Muscle of leg (tissue), 11 donors: ENCODE measurements around the gene PLEKHM1. TPM values are rescaled to one million over a fixed set of nuclear protein-coding genes. Genes with fewer than 3 reads are reported as not detected.
"Not testable (repeated sequence)": the region's sequence is repeated elsewhere in the genome, so short reads cannot be mapped to it uniquely, and the experiment has no call there.

Experiments used
- DNase-seq: peaks from one replicate; pipeline ENCODE4 v3.0.0; 2013
- H3K27ac ChIP-seq: one replicate; pipeline ENCODE4 v1.5.1; 2013; ENCODE audit warnings: mild to moderate bottlenecking, low read length, control low read depth
- H3K27me3 ChIP-seq: one replicate; pipeline ENCODE4 v1.6.1; 2013; ENCODE audit warnings: low read length; ENCODE audit not compliant: control insufficient read depth, insufficient read depth
- H3K36me3 ChIP-seq: one replicate; pipeline ENCODE4 v1.6.1; 2013; ENCODE audit warnings: low read length; ENCODE audit not compliant: control insufficient read depth, insufficient read depth
- H3K4me1 ChIP-seq: one replicate; pipeline ENCODE4 v1.6.1; 2013; ENCODE audit warnings: low read length; ENCODE audit not compliant: control insufficient read depth, insufficient read depth
- H3K4me3 ChIP-seq: one replicate; pipeline ENCODE4 v1.5.1; 2013; ENCODE audit warnings: low read length, control low read depth
- H3K9me3 ChIP-seq: replicated peaks from 2 replicates; pipeline ENCODE4 v1.6.1; 2013; ENCODE audit warnings: low read depth, low read length; ENCODE audit not compliant: control insufficient read depth
- WGBS: methylation state at CpG from one replicate; pipeline ENCODE4 v1.1.5; 2013; ENCODE audit warnings: missing lambda C conversion rate; ENCODE audit not compliant: insufficient coverage; 5-methylcytosine and 5-hydroxymethylcytosine counted together
- polyA plus RNA-seq, 8 donors: library from polyadenylated mRNA; unstranded; fragments of 120-200 nt; gene quantifications; one replicate each; pipeline versions ENCODE4 v1.2.1 to v1.2.3, GENCODE V29; 2013; ENCODE audit warnings: inconsistent platforms in 1 of 8, low replicate concordance in 1 of 8; ENCODE audit not compliant: insufficient read length in 8 of 8, insufficient read depth in 1 of 8
- total RNA-seq: library from RNA; stranded (reverse); fragments of 120-200 nt; gene quantifications from one replicate; pipeline ENCODE4 v1.2.4, GENCODE V29; 2013

Gene PLEKHM1
- total and polyA plus RNA-seq, 9 donors = 7.5 to 11.3 (median 8.9) TPM

DNA sequence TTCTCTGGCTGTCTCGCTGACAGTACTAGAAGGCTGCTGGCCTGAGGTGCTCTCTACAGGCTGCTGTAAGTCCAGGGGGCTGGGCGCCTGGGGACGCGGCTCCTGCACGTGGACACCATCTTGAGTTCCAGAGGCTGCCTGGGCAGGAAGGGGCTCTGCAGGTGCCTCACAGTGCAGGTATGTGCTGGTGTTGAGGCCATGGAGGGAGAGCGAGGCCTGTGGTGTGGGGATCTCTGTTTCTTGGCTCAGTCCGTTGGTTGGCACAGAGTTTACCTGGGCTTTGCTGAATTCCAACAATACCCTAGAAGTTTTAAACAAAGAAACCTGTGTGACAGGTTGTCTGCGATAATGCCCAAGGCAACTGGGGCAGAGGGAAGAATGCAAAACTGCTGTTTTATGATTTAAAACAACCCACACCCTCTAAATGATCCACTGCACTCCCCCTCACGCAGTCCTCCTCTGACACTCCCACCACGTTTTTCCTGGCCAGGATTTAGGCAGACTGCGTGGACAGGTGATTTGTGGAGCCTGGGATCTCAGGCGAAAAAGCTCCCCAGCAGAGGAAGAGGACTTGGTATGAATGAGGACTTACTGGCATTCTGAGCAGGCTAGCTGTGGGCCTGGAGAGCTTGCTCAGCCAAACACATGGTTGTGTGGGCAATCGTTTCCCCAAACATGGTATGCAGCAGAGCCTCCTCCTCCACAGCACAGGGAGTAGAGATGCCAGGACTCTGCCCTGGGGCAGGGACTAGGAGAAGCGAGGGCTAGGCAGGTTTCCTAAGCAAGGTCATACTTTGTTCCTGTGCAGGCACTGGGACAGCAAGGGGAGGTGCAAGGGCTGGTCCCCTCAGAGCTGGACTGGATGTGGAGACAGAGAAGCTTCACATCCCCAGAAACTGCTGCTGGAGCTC lies 22.0 kb downstream of the PLEKHM1 start:
- H3K4me1 ChIP-seq, H3K4me3 ChIP-seq, H3K27me3 ChIP-seq, H3K9me3 ChIP-seq, DNase-seq, H3K36me3 ChIP-seq, H3K27ac ChIP-seq: not testable (repeated sequence)
- WGBS = 89% methylated on average over 1 of the region's 14 CpGs

DNA sequence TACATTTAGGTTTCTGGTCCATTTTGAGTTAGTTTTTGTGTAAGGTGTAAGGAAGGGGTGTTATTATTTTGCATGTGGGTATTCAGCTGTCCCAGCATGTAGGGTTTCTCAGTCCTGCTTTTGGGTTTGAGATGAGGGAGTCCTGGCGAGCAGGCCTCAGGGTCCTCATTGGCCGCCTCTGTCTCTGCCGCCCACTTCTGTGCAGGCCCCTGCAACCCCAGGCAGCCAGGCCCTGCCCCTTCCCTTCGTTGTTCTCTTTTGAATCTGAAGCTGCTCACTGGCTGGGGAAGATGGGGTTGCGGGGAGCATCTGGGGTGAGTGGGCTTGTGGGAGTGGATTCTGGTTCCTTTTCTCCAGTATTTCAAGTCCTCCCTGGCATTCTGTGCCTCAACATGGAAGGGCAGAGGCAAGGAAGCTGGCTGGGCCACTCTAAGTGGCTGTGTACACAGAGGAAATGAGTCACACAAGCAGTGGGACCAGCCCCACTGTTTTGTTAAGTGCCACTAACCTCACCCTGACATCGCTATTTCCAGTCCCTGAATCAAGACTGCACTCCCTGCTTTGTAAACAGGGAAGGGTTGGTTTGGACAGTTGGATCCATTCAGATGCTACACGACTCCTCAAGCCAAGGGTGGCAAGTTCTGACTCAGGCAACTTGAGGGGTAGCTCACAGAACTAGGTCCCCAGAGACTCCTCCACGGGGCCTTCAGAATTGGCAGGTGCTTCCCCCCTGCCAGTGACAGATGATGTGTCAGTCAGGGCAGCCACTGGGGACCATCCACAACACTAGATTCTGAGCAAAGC lies 28.8 kb downstream of the PLEKHM1 start:
- H3K9me3 ChIP-seq, H3K4me1 ChIP-seq, H3K27me3 ChIP-seq, H3K36me3 ChIP-seq, H3K27ac ChIP-seq, DNase-seq, H3K4me3 ChIP-seq: not testable (repeated sequence)
- 67% methylated on average over 1 of the region's 8 CpGs for WGBS

DNA sequence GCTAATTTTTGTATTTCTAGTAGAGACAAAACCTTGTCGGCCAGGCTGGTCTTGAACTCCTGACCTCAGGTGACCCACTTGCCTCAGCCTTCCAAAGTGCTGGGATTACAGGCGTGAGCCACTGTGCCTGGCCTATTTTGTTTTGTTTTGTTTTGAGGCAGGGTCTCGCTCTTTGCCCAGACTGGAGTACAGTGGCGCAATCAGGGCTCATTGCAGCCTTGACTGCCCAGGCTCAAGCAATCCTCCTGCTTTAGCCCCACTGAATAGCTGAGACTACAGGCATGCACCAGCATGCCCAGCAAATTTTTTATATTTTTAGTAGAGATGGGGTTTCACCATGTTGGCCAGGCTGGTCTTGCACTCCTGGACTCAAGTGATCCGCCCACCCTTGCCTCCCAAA lies 30.1 kb downstream of the PLEKHM1 start:
- H3K9me3 ChIP-seq, H3K27me3 ChIP-seq, H3K27ac ChIP-seq, H3K4me1 ChIP-seq, DNase-seq, H3K4me3 ChIP-seq, H3K36me3 ChIP-seq: not testable (repeated sequence)
- WGBS = no CpG with 5 or more reads among the region's 5 CpGs

DNA sequence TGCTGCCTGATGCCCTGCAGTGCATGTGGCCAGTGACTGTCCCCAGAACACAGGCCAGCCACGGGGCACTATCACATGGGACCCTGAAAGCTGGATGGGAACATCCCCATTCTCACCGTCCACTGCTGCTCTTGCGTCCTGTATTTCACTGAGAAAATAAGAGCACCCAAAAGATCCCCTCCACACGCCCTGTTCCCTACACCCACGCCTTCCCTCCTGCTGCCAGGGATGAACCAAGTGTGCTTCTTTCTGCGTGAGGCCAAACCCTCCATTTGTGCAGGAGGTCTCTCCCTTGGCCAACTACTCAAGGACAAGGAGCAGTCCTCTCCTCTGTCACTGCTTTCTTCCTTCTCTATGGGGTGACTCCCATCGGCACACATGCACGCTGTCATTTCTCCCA lies 36.2 kb downstream of the PLEKHM1 start:
- H3K9me3 ChIP-seq, H3K4me3 ChIP-seq, H3K36me3 ChIP-seq, H3K4me1 ChIP-seq, DNase-seq, H3K27ac ChIP-seq, H3K27me3 ChIP-seq: not testable (repeated sequence)
- WGBS = 88% methylated on average over 7 of the region's 8 CpGs

DNA sequence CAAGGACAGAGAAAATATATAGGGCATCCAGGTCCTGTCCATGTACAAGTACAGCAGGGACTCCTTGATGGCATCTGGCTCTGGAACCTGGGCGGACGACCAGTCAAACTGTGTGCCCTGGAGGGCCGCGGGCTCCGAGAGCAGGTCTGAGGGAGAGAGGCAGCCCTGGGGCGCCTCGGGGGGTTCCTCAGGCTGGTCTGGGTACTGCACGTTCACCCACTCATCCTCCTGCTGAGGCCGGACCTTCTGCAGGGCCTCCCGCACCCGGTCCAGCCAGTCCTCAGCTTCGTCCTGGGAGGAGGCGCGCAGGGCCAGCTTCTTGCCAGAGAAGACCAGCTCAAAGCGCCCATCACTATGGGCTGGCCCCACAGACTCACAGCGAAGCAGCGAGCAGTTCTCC lies 36.8 kb downstream of the PLEKHM1 start:
- H3K4me3 ChIP-seq, H3K27ac ChIP-seq, H3K27me3 ChIP-seq, H3K36me3 ChIP-seq, H3K9me3 ChIP-seq, H3K4me1 ChIP-seq, DNase-seq: not testable (repeated sequence)
- 82% methylated on average over 12 of the region's 17 CpGs for WGBS

DNA sequence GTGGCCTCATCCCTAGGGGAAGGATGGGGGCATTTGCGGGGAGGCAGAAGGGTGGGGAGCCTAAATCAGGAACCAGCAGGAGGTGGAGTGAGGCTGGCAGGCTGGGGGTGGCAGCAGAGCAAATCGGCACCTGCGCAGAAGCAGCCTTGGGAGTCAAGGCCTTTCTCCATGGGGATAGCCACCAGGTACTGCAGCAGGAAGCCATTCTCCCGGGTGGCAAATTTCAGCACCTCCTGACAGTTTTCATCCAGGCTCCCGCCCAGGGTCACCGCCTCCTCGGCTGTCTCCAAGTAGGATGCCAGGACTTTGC lies 37.3 kb downstream of the PLEKHM1 start:
- not testable (repeated sequence) for H3K27me3 ChIP-seq, H3K4me1 ChIP-seq, DNase-seq, H3K9me3 ChIP-seq, H3K27ac ChIP-seq, H3K36me3 ChIP-seq, H3K4me3 ChIP-seq
- no CpG with 5 or more reads among the region's 7 CpGs for WGBS

DNA sequence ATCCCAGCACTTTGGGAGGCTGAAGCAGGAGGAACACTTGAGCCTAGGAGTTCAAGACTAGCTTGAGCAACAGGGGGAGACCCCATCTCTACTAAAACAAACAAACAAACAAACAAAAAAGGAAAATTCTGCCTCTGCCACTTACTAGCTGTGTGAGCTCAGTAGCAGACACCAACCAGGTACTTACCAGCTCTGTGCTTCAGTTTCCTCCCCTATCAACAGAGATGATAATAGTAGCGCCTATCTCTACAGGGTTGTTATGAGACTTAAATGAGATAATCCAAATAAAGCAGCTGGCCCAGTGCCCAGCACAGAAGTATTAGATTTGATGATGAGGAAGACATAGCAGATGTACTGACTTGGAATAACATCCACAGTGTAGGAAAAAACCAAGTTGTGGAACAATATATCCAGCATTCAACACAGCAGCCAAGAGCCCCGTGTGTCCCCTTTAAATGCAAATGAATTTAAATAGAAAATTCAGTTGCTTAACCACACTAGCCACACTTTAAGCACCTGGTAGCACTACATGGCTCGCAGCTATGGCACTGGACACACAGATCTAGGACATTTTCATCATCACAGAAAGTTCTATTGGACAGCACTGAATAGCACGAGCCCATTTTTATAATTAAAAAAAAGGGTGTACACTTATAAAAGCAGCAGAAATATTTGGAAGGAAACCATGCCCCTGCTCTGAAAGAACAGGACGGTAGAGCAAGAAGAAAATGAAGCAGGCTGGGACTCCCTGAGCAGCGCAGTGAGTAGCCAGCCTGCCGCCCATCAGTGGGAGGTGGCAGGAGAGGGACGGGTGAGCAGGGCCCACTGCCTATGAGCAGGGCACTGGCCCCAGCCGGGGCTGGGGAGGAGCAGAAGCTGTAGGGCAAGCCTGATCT lies 37.9 kb downstream of the PLEKHM1 start:
- not testable (repeated sequence) for H3K27me3 ChIP-seq, H3K9me3 ChIP-seq, DNase-seq, H3K27ac ChIP-seq, H3K36me3 ChIP-seq, H3K4me1 ChIP-seq, H3K4me3 ChIP-seq
- 84% methylated on average over 3 of the region's 9 CpGs for WGBS

DNA sequence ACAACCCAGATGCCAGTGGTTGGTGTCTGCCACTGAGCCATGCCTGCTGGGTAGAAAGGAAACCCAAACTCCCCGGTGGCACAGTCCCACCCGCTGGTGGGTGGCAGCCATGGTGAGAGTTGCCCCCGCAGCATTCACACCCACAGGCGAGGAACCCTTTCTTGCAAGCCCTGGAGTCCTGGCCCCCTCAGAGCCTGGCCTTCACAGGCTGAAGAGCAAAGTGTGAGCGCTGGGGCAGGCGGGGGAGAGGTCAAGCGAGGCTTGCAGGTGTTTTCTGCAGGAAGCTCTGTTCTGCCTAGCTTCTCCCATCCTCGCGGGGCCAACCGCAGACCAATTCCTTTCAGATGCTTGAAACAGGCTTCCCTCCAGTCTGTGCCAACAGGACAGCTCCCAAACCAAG lies 38.9 kb downstream of the PLEKHM1 start:
- not testable (repeated sequence) for DNase-seq, H3K9me3 ChIP-seq, H3K4me1 ChIP-seq, H3K4me3 ChIP-seq, H3K36me3 ChIP-seq, H3K27me3 ChIP-seq, H3K27ac ChIP-seq
- WGBS = 92% methylated on average over 6 of the region's 10 CpGs

DNA sequence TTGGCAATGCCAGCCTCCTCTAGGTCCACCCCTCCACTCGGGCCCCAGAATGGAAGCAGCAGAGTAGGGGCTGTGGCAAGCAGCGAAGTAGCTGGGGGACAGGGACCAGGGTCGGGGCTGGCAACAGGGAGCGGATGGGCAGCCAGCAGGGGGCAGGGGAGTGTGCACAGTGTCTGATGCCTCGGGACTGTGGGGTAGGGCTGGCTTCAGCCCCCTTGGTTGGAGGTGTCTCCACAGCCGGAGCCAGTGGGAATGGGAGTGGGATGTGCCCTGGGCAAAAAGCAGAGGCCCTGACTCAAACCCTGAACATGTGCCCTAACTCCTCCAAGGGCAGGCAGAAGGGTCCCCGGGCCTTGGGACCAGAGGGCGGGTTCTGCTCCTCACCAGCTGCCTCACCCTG lies 39.4 kb downstream of the PLEKHM1 start:
- H3K27ac ChIP-seq = no peak overlapping the region
- H3K4me1 ChIP-seq = peaks cover 5% of the 10 kb centered on the region
- no peaks in the 10 kb centered on the region for H3K27me3 ChIP-seq
- no peak overlapping the region for H3K4me3 ChIP-seq
- DNase-seq = no peak
- WGBS = 75% methylated on average over 6 of the region's 8 CpGs
- H3K9me3 ChIP-seq = no peaks in the 10 kb centered on the region
- H3K36me3 ChIP-seq = peaks cover 2% of the 10 kb centered on the region
